ENCODE data around the gene GBE1. TPM values are rescaled to one million over a fixed set of nuclear protein-coding genes. Genes with fewer than 3 reads are reported as not detected.
"Not testable (repeated sequence)": the region's sequence is repeated elsewhere in the genome, so short reads cannot be mapped to it uniquely, and the experiment has no call there.

The GBE1 gene
- total RNA-seq, 1 donor from 2014 or later = 73.1 TPM

DNA sequence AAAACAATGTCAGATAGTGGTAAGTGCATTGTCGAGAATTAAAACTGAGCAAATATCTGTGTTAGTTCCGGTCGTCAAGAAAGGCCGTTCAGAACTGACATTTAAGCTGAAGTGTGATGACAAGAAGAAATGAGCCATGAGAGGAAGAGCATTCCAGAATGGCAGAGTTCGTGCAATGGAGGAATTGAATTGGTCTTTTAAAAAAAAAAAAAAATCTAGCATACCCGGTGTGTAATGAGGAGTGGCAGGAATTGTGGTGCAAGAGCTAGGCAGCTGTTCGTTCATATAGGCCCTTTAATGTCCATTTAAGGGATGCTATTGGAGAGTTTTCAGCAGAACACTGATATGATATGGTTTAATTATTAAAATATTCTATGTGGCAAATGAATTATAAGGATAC, 2.6 kb upstream of the GBE1 start:
- Histone ChIP-seq H3K9me3 (replicated peaks) (no peaks in the 10 kb centered on the region), H3K4me1 (peaks cover 58% of the 10 kb centered on the region), H3K27me3 (ENCODE audit: low read depth) (no peaks in the 10 kb centered on the region), H3K27ac (replicated peaks) (peak overlapping the region; percentile 100), H3K36me3 (peaks cover 4% of the 10 kb centered on the region), H3K4me3 (no peak overlapping the region)
- TF ChIP-seq, protein P1, sequence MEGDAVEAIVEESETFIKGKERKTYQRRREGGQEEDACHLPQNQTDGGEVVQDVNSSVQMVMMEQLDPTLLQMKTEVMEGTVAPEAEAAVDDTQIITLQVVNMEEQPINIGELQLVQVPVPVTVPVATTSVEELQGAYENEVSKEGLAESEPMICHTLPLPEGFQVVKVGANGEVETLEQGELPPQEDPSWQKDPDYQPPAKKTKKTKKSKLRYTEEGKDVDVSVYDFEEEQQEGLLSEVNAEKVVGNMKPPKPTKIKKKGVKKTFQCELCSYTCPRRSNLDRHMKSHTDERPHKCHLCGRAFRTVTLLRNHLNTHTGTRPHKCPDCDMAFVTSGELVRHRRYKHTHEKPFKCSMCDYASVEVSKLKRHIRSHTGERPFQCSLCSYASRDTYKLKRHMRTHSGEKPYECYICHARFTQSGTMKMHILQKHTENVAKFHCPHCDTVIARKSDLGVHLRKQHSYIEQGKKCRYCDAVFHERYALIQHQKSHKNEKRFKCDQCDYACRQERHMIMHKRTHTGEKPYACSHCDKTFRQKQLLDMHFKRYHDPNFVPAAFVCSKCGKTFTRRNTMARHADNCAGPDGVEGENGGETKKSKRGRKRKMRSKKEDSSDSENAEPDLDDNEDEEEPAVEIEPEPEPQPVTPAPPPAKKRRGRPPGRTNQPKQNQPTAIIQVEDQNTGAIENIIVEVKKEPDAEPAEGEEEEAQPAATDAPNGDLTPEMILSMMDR (IDR thresholded peaks at IDR 0.05; ENCODE audit: borderline replicate concordance) = no peak
- DNase-seq = no peak
- intact Hi-C loops (cut with micrococcal nuclease) = no loop called here

DNA sequence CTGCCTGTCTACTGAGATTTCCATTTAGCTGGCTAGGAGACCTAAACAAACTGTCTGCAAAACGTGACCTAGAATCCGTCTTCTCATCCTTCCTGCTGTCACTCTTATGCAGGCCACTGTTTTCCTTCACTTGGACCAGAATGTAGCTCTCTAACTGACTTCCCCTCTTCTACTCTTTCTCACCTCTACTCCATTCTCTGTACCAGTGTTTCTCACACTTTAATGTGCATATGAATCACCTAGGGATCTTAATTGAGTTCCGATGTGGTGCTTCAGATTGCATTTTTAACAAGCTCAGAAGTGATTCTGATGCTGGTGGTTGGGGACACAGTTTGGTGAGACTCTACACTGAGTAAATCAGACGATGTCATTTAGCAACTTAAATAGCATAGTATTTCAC, 1.6 kb upstream of the GBE1 start:
- Histone ChIP-seq H3K9me3 (replicated peaks) (no peaks in the 10 kb centered on the region), H3K4me3 (no peak overlapping the region), H3K4me1 (peaks cover 68% of the 10 kb centered on the region), H3K36me3 (peaks cover 14% of the 10 kb centered on the region), H3K27ac (replicated peaks) (peak overlapping the region; percentile 100), H3K27me3 (ENCODE audit: low read depth) (no peaks in the 10 kb centered on the region)
- no peak for DNase-seq
- TF ChIP-seq, protein P1 (IDR thresholded peaks at IDR 0.05; ENCODE audit: borderline replicate concordance) = no peak
- intact Hi-C loops (cut with micrococcal nuclease) = no loop called here

GRCh38 chr3:81761904-81762580, 597 bp upstream of the GBE1 start:
- Histone ChIP-seq H3K4me1 (peaks cover 78% of the 10 kb centered on the region), H3K27ac (replicated peaks) (peak overlapping the region; percentile 100), H3K9me3 (replicated peaks) (no peaks in the 10 kb centered on the region), H3K27me3 (ENCODE audit: low read depth) (no peaks in the 10 kb centered on the region), H3K36me3 (peaks cover 23% of the 10 kb centered on the region), H3K4me3 (peak overlapping the region; percentile 80)
- intact Hi-C loops (cut with micrococcal nuclease) = no loop called here
- no peak for DNase-seq
- TF ChIP-seq, protein P1 (IDR thresholded peaks at IDR 0.05; ENCODE audit: borderline replicate concordance) = no peak

GRCh38 chr3:81760215-81760614, 1.2 kb downstream of the GBE1 start:
- DNase-seq = no peak
- H3K36me3 ChIP-seq = peaks cover 27% of the 10 kb centered on the region
- H3K4me1 ChIP-seq = peaks cover 93% of the 10 kb centered on the region
- no peaks in the 10 kb centered on the region for H3K27me3 ChIP-seq (ENCODE audit: low read depth)
- TF ChIP-seq, protein P1 (IDR thresholded peaks at IDR 0.05; ENCODE audit: borderline replicate concordance) = no peak
- H3K4me3 ChIP-seq = peak overlapping the region; percentile 80
- intact Hi-C loops (cut with micrococcal nuclease) = no loop called here
- peaks cover under 1% of the 10 kb centered on the region for H3K9me3 ChIP-seq (replicated peaks)
- H3K27ac ChIP-seq (replicated peaks) = peak overlapping the region; percentile 100

DNA sequence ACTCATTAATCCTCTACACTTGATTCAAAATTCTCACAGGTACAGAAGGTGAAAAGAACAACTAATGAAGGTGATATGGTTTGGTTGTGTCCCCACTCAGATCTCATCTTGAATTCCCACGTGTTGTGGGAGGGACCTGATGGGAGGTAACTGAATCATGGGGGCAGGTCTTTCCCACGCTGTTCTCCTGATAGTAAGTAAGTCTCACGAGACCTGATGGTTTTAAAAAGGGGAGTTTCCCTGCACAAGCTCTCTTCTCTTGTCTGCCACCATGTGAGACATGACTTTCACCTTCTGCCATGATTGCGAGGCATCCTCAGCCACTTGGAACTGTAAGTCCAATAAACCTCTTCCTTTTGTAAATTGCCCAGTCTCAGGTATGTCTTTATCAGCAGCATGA, 2.7 kb downstream of the GBE1 start:
- Histone ChIP-seq H3K9me3 (replicated peaks) (peaks cover 12% of the 10 kb centered on the region), H3K27ac (replicated peaks) (peak overlapping the region; percentile 100), H3K4me1 (peaks cover 83% of the 10 kb centered on the region), H3K4me3 (peak overlapping the region; percentile 80), H3K36me3 (peaks cover 35% of the 10 kb centered on the region)
- intact Hi-C loops (cut with micrococcal nuclease); H3K27me3 ChIP-seq (ENCODE audit: low read depth); DNase-seq: not testable (repeated sequence)

- Histone ChIP-seq H3K4me3 (no peak overlapping the region), H3K27ac (replicated peaks) (peak overlapping the region; percentile 100), H3K9me3 (replicated peaks) (peaks cover 12% of the 10 kb centered on the region), H3K36me3 (peaks cover 40% of the 10 kb centered on the region), H3K4me1 (peaks cover 83% of the 10 kb centered on the region), H3K27me3 (ENCODE audit: low read depth) (no peaks in the 10 kb centered on the region)
- DNase-seq = no peak
- TF ChIP-seq, protein P1 (IDR thresholded peaks at IDR 0.05; ENCODE audit: borderline replicate concordance) = no peak
- intact Hi-C loops (cut with micrococcal nuclease) = no loop called here
Observed at GRCh38 chr3:81758275-81758674, 3.2 kb downstream of the GBE1 start.
